Uterus (tissue), 4 donors: ENCODE measurements around the gene VPS45. TPM values are rescaled to one million over a fixed set of nuclear protein-coding genes. Genes with fewer than 3 reads are reported as not detected.
A peak's percentile ranks its signal among the peaks of the same experiment; 100 is the strongest.

Source experiments
- DNase-seq, 2 donors: peaks; one replicate each; pipeline ENCODE4 v3.0.0-alpha.2; 2019 to 2020
- H3K27ac ChIP-seq, 2 donors: fragments of 200-600 bp; sonication (generic); 1 replicate in 1 of 2; 2 replicates in 1 of 2; pipeline ENCODE4 v1.5.1; 2016 to 2018
- H3K27me3 ChIP-seq, 2 donors: fragments of 200-600 bp; sonication (generic); one replicate each; pipeline ENCODE4 v1.5.1; 2018 to 2019; ENCODE audit warnings: control low read depth in 1 of 2
- H3K36me3 ChIP-seq, 2 donors: fragments of 200-600 bp; sonication (generic); one replicate each; pipeline ENCODE4 v1.5.1; 2019; ENCODE audit warnings: control low read depth in 1 of 2
- H3K4me1 ChIP-seq, 2 donors: fragments of 200-600 bp; sonication (generic); one replicate each; pipeline ENCODE4 v1.5.1; 2018 to 2019; ENCODE audit warnings: control low read depth in 1 of 2
- H3K4me3 ChIP-seq, 2 donors: fragments of 200-600 bp; sonication (generic); 1 replicate in 1 of 2; 2 replicates in 1 of 2; pipeline ENCODE4 v1.5.1; 2018 to 2019; ENCODE audit warnings: mild to moderate bottlenecking in 1 of 2
- H3K9me3 ChIP-seq, 2 donors: fragments of 200-600 bp; sonication (generic); one replicate each; pipeline ENCODE4 v1.5.1; 2019; ENCODE audit warnings: control low read depth in 1 of 2
- POLR2A ChIP-seq, 2 donors: fragments of 450-650 bp; IDR thresholded peaks; one replicate each; pipeline ENCODE4 v1.6.1; 2016; ENCODE audit warnings: antibody characterized with exemption in 2 of 2, mild to moderate bottlenecking in 1 of 2, moderate library complexity in 1 of 2
- intact Hi-C: fragments of 100-400 bp; cut with DNase I; formaldehyde crosslinking; loops from one replicate; pipeline ENCODE4 v1.15.1; 2023; ENCODE audit warnings: low total_unique reads
- total RNA-seq, 4 donors: library from RNA; depleted of rRNA in 3 of 4; stranded (reverse); fragments of >200 nt in 3 of 4; gene quantifications; one replicate each; pipeline versions ENCODE4 v1.1.0 to v1.2.4, GENCODE V29; 2014 to 2023
- TF ChIP-seq, protein P1 (sequence below), 4 experiments: fragments of 200-600 bp in 2 of 4; fragments of 450-650 bp in 2 of 4; sonication (generic) in 2 of 4; IDR thresholded peaks; one replicate each; pipeline ENCODE4 v1.5.1; 2016 to 2019; ENCODE audit warnings: antibody characterized with exemption in 4 of 4, mild to moderate bottlenecking in 2 of 4, moderate library complexity in 1 of 4
- donor health status: DM: yes; HTN: yes; CAD: no.

The VPS45 gene
- total RNA-seq, 4 donors from 2014 or later = 28.4 to 86.3 (median 66.9) TPM

DNA sequence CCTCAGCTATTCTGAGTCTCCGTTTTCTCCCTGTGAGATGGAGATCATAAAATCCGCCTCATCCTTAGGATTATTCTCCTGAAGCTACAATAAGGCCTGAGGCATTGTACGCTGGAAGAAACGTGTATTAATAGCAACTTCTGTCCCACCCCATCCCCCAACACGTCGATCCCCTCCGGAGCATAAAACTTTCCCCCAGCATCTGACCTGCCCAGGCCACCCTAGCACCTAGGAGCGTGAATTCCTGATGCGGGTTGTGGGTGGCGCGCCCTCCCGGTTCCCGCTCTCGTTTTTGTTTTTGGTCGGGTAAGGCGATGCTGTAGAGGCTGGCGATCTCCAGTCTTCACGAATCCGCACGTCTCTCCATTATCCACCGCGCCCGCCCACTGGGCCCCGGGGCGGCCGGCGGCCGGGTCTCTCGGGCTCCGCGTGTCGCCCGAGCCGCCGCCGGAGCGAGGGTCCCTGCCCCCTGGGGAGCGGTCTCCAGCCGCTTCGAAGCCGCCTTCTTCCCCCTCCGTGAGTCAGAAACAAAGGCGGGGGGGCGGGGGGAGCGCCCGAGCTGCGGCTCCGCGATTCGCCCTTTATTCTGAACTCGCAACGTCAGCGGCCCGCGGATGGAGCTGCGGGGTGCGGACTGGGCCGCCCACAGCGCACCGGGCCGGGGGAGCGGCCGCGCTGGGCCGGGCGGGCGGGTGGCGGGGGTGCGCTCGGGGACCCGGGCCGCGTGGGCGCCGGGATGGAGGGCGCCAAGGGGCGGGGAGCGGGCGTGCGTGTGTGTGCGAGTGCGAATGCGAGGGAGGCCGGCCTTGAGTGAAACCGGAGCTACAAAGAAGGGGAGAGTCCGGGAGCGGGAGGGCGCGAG lies 81.9 kb downstream of the VPS45 start, which contains the start of gene PLEKHO1:
PLEKHO1 (plus strand) TSS at position 646 of the 862 bp plus-strand sequence. CDS start 342 bp downstream, outside the sequence.
- Histone ChIP-seq H3K9me3 (no peaks in the 10 kb centered on the region), H3K36me3 (no peaks in the 10 kb centered on the region), H3K27me3 (no peaks in the 10 kb centered on the region), H3K4me1 (peaks cover 0 to 6% of the 10 kb centered on the region in 2 donors), H3K27ac (peak within 1 kb of the TSS; percentile 98 to 99), H3K4me3 (peak within 1 kb of the TSS; percentile 93)
- peak; percentile 79 to 92 for TF ChIP-seq POLR2A (IDR thresholded peaks at IDR 0.05)
- TF ChIP-seq, protein P1, sequence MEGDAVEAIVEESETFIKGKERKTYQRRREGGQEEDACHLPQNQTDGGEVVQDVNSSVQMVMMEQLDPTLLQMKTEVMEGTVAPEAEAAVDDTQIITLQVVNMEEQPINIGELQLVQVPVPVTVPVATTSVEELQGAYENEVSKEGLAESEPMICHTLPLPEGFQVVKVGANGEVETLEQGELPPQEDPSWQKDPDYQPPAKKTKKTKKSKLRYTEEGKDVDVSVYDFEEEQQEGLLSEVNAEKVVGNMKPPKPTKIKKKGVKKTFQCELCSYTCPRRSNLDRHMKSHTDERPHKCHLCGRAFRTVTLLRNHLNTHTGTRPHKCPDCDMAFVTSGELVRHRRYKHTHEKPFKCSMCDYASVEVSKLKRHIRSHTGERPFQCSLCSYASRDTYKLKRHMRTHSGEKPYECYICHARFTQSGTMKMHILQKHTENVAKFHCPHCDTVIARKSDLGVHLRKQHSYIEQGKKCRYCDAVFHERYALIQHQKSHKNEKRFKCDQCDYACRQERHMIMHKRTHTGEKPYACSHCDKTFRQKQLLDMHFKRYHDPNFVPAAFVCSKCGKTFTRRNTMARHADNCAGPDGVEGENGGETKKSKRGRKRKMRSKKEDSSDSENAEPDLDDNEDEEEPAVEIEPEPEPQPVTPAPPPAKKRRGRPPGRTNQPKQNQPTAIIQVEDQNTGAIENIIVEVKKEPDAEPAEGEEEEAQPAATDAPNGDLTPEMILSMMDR (IDR thresholded peaks at IDR 0.05) = no peak
- DNase-seq = peak; percentile 90 to 94
- intact Hi-C loops = no loop called here

DNA sequence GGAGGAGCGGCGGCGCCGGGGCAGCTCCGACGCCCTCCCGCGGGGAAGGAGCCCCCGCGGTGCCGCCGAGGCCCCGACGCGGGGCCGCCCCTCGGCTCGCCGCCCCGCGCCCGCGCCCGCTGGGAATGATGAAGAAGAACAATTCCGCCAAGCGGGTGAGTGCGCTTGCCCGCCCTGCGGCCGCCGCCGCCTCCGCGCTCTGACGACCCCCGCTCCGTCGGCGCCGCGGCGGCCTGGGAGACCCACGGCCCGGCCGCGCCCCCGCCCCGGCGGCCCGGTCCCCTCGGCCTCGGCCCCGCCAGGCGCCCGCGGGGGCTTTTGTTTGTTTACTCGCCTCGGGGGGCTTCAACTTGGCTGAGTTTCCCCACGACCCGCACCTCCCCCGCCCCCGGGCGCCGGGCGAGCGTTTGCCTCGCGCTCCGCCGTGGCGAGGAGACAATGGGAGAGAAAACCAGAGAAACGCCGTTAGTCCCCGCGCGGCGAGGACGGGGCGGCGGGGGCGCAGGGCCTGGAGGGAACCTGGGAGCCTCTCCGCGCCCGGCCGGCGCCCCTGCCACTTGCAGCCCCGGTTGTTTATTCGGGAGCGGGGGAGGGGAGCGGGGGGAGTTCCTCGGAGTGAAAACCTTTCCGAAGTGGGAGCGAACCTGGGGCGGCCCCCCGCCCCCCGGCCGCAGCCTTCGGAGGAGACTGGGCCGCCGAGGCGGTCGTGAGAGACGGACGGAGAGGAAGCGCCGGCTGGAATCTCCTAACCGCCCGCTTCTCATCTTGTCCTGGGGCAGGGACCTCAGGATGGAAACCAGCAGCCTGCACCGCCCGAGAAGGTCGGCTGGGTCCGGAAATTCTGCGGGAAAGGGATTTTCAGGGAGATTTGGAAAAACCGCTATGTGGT lies 82.8 kb downstream of the VPS45 start:
- intact Hi-C loops = no loop called here
- Histone ChIP-seq H3K27me3 (no peaks in the 10 kb centered on the region), H3K36me3 (no peaks in the 10 kb centered on the region), H3K4me3 (peak overlapping the region; percentile 93), H3K27ac (peak overlapping the region; percentile 98 to 99), H3K4me1 (peaks cover 0 to 6% of the 10 kb centered on the region in 2 donors), H3K9me3 (no peaks in the 10 kb centered on the region)
- TF ChIP-seq, protein P1 (IDR thresholded peaks at IDR 0.05) = no peak
- TF ChIP-seq POLR2A (IDR thresholded peaks at IDR 0.05) = peak in 1 of 2 donors; percentile 11
- peak; percentile 58 to 64 for DNase-seq

DNA sequence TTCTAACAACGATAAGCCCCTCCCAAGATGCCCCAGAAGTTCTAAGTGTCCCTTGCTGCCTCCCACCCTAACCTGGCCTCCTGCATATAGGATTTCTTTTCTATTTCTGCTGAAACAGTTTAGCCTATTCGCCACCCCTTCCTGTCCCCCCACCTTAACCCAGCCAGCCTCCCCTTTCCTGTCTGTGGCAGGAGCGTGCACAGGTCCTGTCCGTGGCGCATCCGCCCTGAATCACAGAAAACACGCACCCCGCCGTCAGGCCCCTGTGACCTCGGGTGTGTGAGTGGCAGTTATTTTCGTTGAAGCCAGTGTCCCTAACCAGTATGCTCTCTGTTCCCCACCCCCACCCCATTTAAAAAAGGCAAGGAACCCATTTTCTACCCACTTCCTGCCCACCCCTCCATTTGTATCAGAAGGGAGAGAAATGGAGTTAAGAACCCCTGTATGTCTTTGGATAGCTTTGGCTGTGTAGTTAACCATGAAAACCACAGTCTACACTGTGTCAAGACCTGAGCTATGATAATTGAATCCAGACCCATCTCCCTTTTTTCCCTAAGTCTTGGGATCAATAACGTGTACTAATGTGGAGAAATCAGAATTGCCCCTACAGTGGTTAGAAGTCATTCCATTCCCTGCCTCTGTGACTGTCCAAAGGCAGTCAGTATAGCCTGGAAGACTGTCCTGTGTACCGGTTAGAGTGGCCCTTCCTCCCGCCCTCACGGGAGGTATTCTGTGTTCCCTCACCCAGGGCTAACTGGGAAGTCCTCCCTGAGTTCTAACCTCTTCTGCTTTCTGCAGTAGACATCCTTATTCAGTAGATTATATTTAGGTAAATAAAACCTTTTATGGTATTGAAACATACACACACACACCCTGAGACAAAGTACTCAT lies 84.0 kb downstream of the VPS45 start:
- H3K27me3 ChIP-seq = no peaks in the 10 kb centered on the region
- peak in 1 of 2 donors; percentile 43 for DNase-seq
- H3K9me3 ChIP-seq = no peaks in the 10 kb centered on the region
- TF ChIP-seq POLR2A (IDR thresholded peaks at IDR 0.05) = no peak
- TF ChIP-seq, protein P1 (IDR thresholded peaks at IDR 0.05) = no peak
- peak overlapping the region; percentile 98 to 99 for H3K27ac ChIP-seq
- intact Hi-C loops = no loop called here
- peak overlapping the region; percentile 93 for H3K4me3 ChIP-seq
- H3K36me3 ChIP-seq = no peaks in the 10 kb centered on the region
- peaks cover 0 to 6% of the 10 kb centered on the region in 2 donors for H3K4me1 ChIP-seq

DNA sequence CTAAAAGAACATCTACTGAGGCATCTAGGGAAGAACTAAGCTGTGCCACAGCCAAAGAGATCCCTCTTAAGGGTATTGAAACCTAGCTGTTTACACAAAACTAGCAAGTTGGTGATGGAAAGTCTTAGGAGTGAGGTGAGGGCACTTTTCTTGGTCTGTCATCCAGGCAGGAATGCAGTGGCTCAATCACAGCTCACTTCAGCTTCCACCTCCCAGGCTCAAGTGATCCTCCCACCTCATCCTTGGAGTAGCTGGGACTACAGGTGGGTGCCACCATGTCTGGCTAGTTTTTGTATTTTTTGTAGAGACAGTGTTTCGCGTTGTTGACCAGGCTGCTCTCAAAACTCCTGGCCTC lies 84.6 kb downstream of the VPS45 start:
- H3K9me3 ChIP-seq = no peaks in the 10 kb centered on the region
- H3K36me3 ChIP-seq = no peaks in the 10 kb centered on the region
- peak overlapping the region; percentile 93 for H3K4me3 ChIP-seq
- no peaks in the 10 kb centered on the region for H3K27me3 ChIP-seq
- DNase-seq = no peak
- peak overlapping the region; percentile 98 to 99 for H3K27ac ChIP-seq
- H3K4me1 ChIP-seq = peaks cover 0 to 6% of the 10 kb centered on the region in 2 donors
- TF ChIP-seq, protein P1 (IDR thresholded peaks at IDR 0.05) = no peak
- TF ChIP-seq POLR2A (IDR thresholded peaks at IDR 0.05) = no peak
- intact Hi-C loops = no loop called here
